DOHH2 (cell line): ENCODE measurements around the gene AMBRA1.

Source experiments
- H3F3A ChIP-seq: fragments of 200-600 bp; sonication (generic), shearing (Covaris generic); 2 replicates; pipeline ENCODE4 v1.6.0; 2016; ENCODE audit warnings: antibody characterized with exemption, mild to moderate bottlenecking; ENCODE audit not compliant: control insufficient read depth, insufficient read depth
- H3K27ac ChIP-seq: fragments of 200-600 bp; sonication (generic); 2 replicates; pipeline ENCODE4 v1.5.1; 2014; ENCODE audit warnings: low read depth, mild to moderate bottlenecking, low read length, moderate library complexity
- H3K27me3 ChIP-seq: fragments of 200-600 bp; sonication (generic); 2 replicates; pipeline ENCODE4 v1.6.1; 2014; ENCODE audit warnings: mild to moderate bottlenecking, low read length, mixed read lengths; ENCODE audit not compliant: control insufficient read depth
- H3K36me3 ChIP-seq: fragments of 200-600 bp; sonication (generic); 2 replicates; pipeline ENCODE4 v1.6.1; 2014; ENCODE audit warnings: mild to moderate bottlenecking, low read length, moderate library complexity, mixed read lengths; ENCODE audit not compliant: control insufficient read depth
- H3K4me1 ChIP-seq: fragments of 200-600 bp; sonication (generic); 2 replicates; pipeline ENCODE4 v1.6.1; 2014; ENCODE audit warnings: mild to moderate bottlenecking, low read length, mixed read lengths; ENCODE audit not compliant: control insufficient read depth
- H3K4me2 ChIP-seq: fragments of 200-600 bp; sonication (generic); 2 replicates; pipeline ENCODE4 v1.6.0; 2014; ENCODE audit warnings: mild to moderate bottlenecking, low read length, moderate library complexity
- H3K4me3 ChIP-seq: fragments of 200-600 bp; sonication (generic); 2 replicates; pipeline ENCODE4 v1.5.1; 2014; ENCODE audit warnings: mild to moderate bottlenecking, low read length, mixed read lengths
- H3K79me2 ChIP-seq: fragments of 200-600 bp; sonication (generic); 2 replicates; pipeline ENCODE4 v1.6.1; 2014; ENCODE audit warnings: mild to moderate bottlenecking, low read length, mixed read lengths; ENCODE audit not compliant: control insufficient read depth
- H3K9me2 ChIP-seq: fragments of 200-600 bp; sonication (generic); replicated peaks from 2 replicates; pipeline ENCODE4 v1.6.1; 2014; ENCODE audit warnings: mild to moderate bottlenecking, low read length, mixed read lengths; ENCODE audit not compliant: control insufficient read depth
- H3K9me3 ChIP-seq: fragments of 200-600 bp; sonication (generic); 2 replicates; pipeline ENCODE4 v1.6.1; 2014; ENCODE audit warnings: antibody characterized with exemption, low read length, mixed read lengths; ENCODE audit not compliant: control insufficient read depth, insufficient read depth
- H4K20me1 ChIP-seq: fragments of 200-600 bp; sonication (generic); 2 replicates; pipeline ENCODE4 v1.6.0; 2014; ENCODE audit warnings: low read depth, mild to moderate bottlenecking, antibody characterized with exemption, low read length, moderate library complexity; ENCODE audit not compliant: control insufficient read depth, insufficient read depth
- CTCF ChIP-seq: fragments of 200-600 bp; sonication (generic); IDR thresholded peaks from one replicate; pipeline ENCODE4 v1.5.1; 2014; ENCODE audit warnings: antibody characterized with exemption, mild to moderate bottlenecking, low read depth, low read length; ENCODE audit not compliant: poor library complexity, severe bottlenecking
- EZH2phosphoT487 ChIP-seq: fragments of 200-600 bp; sonication (generic); IDR thresholded peaks from 2 replicates; pipeline ENCODE4 v1.6.1; 2017; ENCODE audit warnings: borderline replicate concordance, mild to moderate bottlenecking, antibody characterized with exemption, low read length, moderate library complexity, mixed read lengths

AMBRA1 gene

GRCh38 chr11:46427364-46427763 is 166.5 kb downstream of the AMBRA1 start:
- Histone ChIP-seq H3K36me3 (peaks cover 8% of the 10 kb centered on the region), H3K4me2 (no peak overlapping the region), H3K4me1 (no peaks in the 10 kb centered on the region), H4K20me1 (no peaks in the 10 kb centered on the region), H3K27ac (no peak overlapping the region), H3K9me3 (no peaks in the 10 kb centered on the region), H3K27me3 (no peaks in the 10 kb centered on the region), H3F3A (no peaks in the 10 kb centered on the region), H3K9me2 (no peaks in the 10 kb centered on the region), H3K79me2 (no peaks in the 10 kb centered on the region), H3K4me3 (no peak overlapping the region)
- TF ChIP-seq CTCF (no peak), EZH2phosphoT487 (no peak)

GRCh38 chr11:46426233-46426991 is 167.4 kb downstream of the AMBRA1 start:
- H3K9me2 ChIP-seq = no peaks in the 10 kb centered on the region
- H3F3A ChIP-seq = no peaks in the 10 kb centered on the region
- H3K36me3 ChIP-seq = peaks cover 5% of the 10 kb centered on the region; the same call in 1 of the 2 replicates
- H3K27me3 ChIP-seq = no peaks in the 10 kb centered on the region
- H3K4me3 ChIP-seq = no peak overlapping the region
- TF ChIP-seq EZH2phosphoT487 (no peak), CTCF (no peak)
- H3K4me1 ChIP-seq = no peaks in the 10 kb centered on the region
- H3K79me2 ChIP-seq = no peaks in the 10 kb centered on the region
- H3K9me3 ChIP-seq = no peaks in the 10 kb centered on the region
- no peak overlapping the region for H3K4me2 ChIP-seq
- no peak overlapping the region for H3K27ac ChIP-seq
- no peaks in the 10 kb centered on the region for H4K20me1 ChIP-seq

GRCh38 chr11:46422588-46422987 is 171.2 kb downstream of the AMBRA1 start:
- Histone ChIP-seq H3K27me3 (no peaks in the 10 kb centered on the region), H3K36me3 (no peaks in the 10 kb centered on the region; the same call in 1 of the 2 replicates), H3K4me2 (no peak overlapping the region), H3K79me2 (no peaks in the 10 kb centered on the region), H3K9me2 (no peaks in the 10 kb centered on the region), H3F3A (no peaks in the 10 kb centered on the region), H4K20me1 (no peaks in the 10 kb centered on the region), H3K27ac (no peak overlapping the region), H3K4me1 (no peaks in the 10 kb centered on the region), H3K4me3 (no peak overlapping the region), H3K9me3 (no peaks in the 10 kb centered on the region)
- TF ChIP-seq CTCF (no peak), EZH2phosphoT487 (no peak)
